ENCODE data around the gene HIP1.

GRCh38 chr7:75534727-75535307, 203.9 kb downstream of the HIP1 start:
- TF ChIP-seq CTCF (IDR thresholded peaks at IDR 0.05) (no peak), POLR2A (IDR thresholded peaks at IDR 0.05) (no peak)

Measured in esophagus squamous epithelium (tissue), 4 donors.